Measurements from ENCODE around the gene FCER2. TPM values are rescaled to one million over a fixed set of nuclear protein-coding genes. Genes with fewer than 3 reads are reported as not detected.
A peak's percentile ranks its signal among the peaks of the same experiment; 100 is the strongest.

FCER2 gene
- total and polyA plus RNA-seq, 4 donors, result 0.27 to 0.59 (median 0.50) TPM; not detected in 1

DNA sequence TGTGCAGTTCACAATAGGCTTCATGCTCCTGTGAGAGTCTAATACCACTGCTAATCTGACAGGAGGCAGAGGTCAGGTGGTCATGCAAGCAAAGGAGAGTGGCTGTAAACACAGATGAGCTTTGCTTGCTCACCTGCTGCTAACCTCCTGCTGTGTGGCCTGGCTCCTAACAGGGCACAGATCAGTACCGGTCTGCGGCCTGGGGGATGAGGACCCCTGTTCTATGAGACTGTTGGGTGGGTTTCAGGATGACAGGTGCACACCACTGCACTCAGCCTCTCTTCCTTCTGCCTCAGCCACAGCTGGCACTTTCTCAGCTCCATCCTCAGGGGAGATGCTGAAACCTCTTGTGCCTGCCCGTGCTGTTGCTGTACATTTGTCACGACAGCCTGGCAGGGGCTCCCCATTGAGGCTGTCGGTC, 20.3 kb upstream of the FCER2 start:
- Histone ChIP-seq H3K27ac (ENCODE audit: low read depth, low read length) (no peak overlapping the region), H3K36me3 (ENCODE audit: control insufficient read depth, insufficient read depth, low read length) (no peaks in the 10 kb centered on the region), H3K4me1 (ENCODE audit: control insufficient read depth, insufficient read depth, low read length) (no peaks in the 10 kb centered on the region), H3K4me3 (ENCODE audit: low read depth, low read length) (no peak overlapping the region), H3K9me3 (ENCODE audit: control insufficient read depth, insufficient read depth, low read length) (no peaks in the 10 kb centered on the region), H3K27me3 (ENCODE audit: control insufficient read depth, insufficient read depth, low read length) (no peaks in the 10 kb centered on the region)
- no peak for DNase-seq (ENCODE audit: low read depth in 4 of 6, low spot score in 6 of 6)
- 40% methylated on average over 3 of the region's 5 CpGs for WGBS (ENCODE audit: insufficient coverage)

DNA sequence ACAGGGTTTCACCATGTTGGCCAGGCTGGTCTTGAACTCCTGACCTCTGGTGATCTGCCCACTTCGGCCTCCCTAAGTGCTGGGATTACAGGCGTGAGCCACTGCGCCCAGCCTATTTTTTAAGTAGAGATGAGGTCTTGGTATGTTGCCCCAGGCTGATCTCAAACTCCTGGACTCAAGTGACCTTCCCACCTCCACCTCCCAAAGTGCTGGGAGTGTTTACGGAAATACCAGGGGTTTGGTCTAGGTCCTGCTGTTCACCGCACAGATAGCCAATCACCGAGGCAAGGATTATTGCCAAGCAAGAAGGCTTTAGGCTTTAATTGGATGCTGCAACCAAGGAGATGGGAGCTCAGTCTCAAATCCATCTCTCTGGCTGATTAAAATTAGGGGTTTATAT, 18.4 kb upstream of the FCER2 start:
- DNase-seq (ENCODE audit: low read depth in 4 of 6, low spot score in 6 of 6), result peak in 1 of 6 donors; percentile 2
- Histone ChIP-seq H3K36me3 (ENCODE audit: control insufficient read depth, insufficient read depth, low read length) (no peaks in the 10 kb centered on the region), H3K27ac (ENCODE audit: low read depth, low read length) (no peak overlapping the region), H3K4me3 (ENCODE audit: low read depth, low read length) (no peak overlapping the region), H3K9me3 (ENCODE audit: control insufficient read depth, insufficient read depth, low read length) (no peaks in the 10 kb centered on the region), H3K27me3 (ENCODE audit: control insufficient read depth, insufficient read depth, low read length) (no peaks in the 10 kb centered on the region), H3K4me1 (ENCODE audit: control insufficient read depth, insufficient read depth, low read length) (no peaks in the 10 kb centered on the region)
- 83% methylated on average over 2 of the region's 6 CpGs for WGBS (ENCODE audit: insufficient coverage)

DNA sequence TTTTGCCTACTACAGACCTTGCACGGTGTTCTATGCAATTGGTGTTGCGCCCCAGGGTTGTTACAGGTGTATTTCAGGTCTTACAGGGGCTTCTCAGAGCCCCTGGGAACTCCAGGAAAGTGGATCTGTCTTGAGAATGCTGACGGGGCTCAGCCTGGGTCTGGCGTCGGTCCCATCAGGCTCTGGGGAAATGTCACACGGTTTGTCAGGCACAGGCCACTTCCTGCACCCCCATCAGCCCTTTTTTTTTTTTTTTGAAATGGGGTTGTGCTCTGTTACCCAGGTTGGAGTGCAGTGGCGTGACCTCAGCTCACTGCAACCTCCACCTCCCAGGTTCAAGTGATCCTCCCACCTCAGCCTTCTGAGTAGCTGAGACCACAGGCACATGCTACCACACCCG, 16.7 kb upstream of the FCER2 start:
- Histone ChIP-seq H3K27ac (ENCODE audit: low read depth, low read length) (no peak overlapping the region), H3K4me3 (ENCODE audit: low read depth, low read length) (no peak overlapping the region), H3K36me3 (ENCODE audit: control insufficient read depth, insufficient read depth, low read length) (no peaks in the 10 kb centered on the region), H3K4me1 (ENCODE audit: control insufficient read depth, insufficient read depth, low read length) (no peaks in the 10 kb centered on the region), H3K9me3 (ENCODE audit: control insufficient read depth, insufficient read depth, low read length) (no peaks in the 10 kb centered on the region), H3K27me3 (ENCODE audit: control insufficient read depth, insufficient read depth, low read length) (no peaks in the 10 kb centered on the region)
- WGBS (ENCODE audit: insufficient coverage), result 67% methylated on average over 2 of the region's 8 CpGs
- DNase-seq (ENCODE audit: low read depth in 4 of 6, low spot score in 6 of 6), result no peak

DNA sequence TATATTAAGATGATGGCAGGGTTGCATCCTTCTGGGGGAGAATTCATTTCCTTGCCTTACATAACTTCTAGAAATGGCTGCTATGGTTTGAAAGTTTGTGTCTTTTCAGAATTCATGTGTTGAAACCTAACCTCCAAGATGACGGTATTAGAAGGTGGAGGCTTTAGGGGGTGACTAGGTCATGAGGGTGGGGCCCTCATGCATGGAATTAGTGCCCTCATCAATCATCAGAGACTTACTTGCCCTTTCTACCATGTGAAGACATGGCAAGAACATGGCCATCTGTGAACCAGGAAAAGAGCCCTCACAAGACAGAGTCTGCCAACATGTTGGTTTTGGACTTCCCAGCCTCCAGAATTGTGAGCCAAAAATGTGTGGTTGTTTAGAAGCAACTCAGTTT, 14.8 kb upstream of the FCER2 start:
- no peaks in the 10 kb centered on the region for H3K36me3 ChIP-seq (ENCODE audit: control insufficient read depth, insufficient read depth, low read length)
- H3K4me1 ChIP-seq (ENCODE audit: control insufficient read depth, insufficient read depth, low read length), result no peaks in the 10 kb centered on the region
- H3K9me3 ChIP-seq (ENCODE audit: control insufficient read depth, insufficient read depth, low read length), result no peaks in the 10 kb centered on the region
- WGBS (ENCODE audit: insufficient coverage), result no CpG with 5 or more reads among the region's 1 CpG
- no peak overlapping the region for H3K4me3 ChIP-seq (ENCODE audit: low read depth, low read length)
- DNase-seq (ENCODE audit: low read depth in 4 of 6, low spot score in 6 of 6), result no peak
- H3K27ac ChIP-seq (ENCODE audit: low read depth, low read length), result no peak overlapping the region
- H3K27me3 ChIP-seq (ENCODE audit: control insufficient read depth, insufficient read depth, low read length), result no peaks in the 10 kb centered on the region

DNA sequence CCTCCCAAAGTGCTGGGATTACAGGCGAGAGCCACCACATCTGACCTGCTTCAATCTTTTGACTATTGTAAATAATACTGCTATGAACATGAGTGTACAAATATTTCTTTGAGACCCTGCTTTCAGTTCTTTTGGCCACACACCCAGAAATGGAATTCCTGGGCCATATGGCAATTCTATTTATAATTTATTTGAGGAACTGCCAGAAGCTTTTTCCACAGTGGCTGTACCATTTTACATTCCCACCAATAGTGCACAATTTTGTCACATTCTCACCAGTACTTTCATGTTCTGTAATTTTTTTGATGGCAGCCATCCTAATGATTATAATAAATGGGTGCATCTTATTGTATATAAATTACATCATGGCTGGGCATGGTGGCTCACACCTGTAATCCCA, 13.7 kb upstream of the FCER2 start:
- no peaks in the 10 kb centered on the region for H3K4me1 ChIP-seq (ENCODE audit: control insufficient read depth, insufficient read depth, low read length)
- peak in 1 of 6 donors; percentile 44 for DNase-seq (ENCODE audit: low read depth in 4 of 6, low spot score in 6 of 6)
- H3K4me3 ChIP-seq (ENCODE audit: low read depth, low read length), result no peak overlapping the region
- H3K9me3 ChIP-seq (ENCODE audit: control insufficient read depth, insufficient read depth, low read length), result no peaks in the 10 kb centered on the region
- H3K27me3 ChIP-seq (ENCODE audit: control insufficient read depth, insufficient read depth, low read length), result no peaks in the 10 kb centered on the region
- no peak overlapping the region for H3K27ac ChIP-seq (ENCODE audit: low read depth, low read length)
- no peaks in the 10 kb centered on the region for H3K36me3 ChIP-seq (ENCODE audit: control insufficient read depth, insufficient read depth, low read length)
- no CpG with 5 or more reads among the region's 1 CpG for WGBS (ENCODE audit: insufficient coverage)

DNA sequence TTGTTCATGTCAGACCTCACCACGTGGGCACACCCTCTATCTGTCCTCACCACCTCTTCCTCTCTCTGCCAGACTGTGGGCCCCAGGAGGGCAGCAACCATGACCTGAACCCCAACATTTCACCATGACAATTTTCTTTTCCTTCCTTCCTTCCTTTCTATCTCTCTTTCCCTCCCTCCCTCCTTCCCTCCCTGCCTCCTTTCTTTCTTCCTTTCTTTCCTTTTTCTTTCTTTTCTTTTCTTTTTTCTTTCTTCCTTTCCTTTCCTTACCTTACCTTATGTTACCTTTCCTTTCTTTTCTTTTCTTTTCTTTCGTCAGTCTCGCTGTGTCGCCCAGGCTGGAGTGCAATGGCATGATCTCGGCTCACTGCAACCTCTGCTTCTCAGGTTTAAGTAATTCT, 8.7 kb upstream of the FCER2 start:
- 86% methylated on average over 5 of the region's 5 CpGs for WGBS (ENCODE audit: insufficient coverage)
- Histone ChIP-seq H3K27ac (ENCODE audit: low read depth, low read length) (no peak overlapping the region), H3K4me3 (ENCODE audit: low read depth, low read length) (no peak overlapping the region), H3K4me1 (ENCODE audit: control insufficient read depth, insufficient read depth, low read length) (no peaks in the 10 kb centered on the region), H3K36me3 (ENCODE audit: control insufficient read depth, insufficient read depth, low read length) (no peaks in the 10 kb centered on the region), H3K27me3 (ENCODE audit: control insufficient read depth, insufficient read depth, low read length) (no peaks in the 10 kb centered on the region), H3K9me3 (ENCODE audit: control insufficient read depth, insufficient read depth, low read length) (no peaks in the 10 kb centered on the region)
- no peak for DNase-seq (ENCODE audit: low read depth in 4 of 6, low spot score in 6 of 6)

DNA sequence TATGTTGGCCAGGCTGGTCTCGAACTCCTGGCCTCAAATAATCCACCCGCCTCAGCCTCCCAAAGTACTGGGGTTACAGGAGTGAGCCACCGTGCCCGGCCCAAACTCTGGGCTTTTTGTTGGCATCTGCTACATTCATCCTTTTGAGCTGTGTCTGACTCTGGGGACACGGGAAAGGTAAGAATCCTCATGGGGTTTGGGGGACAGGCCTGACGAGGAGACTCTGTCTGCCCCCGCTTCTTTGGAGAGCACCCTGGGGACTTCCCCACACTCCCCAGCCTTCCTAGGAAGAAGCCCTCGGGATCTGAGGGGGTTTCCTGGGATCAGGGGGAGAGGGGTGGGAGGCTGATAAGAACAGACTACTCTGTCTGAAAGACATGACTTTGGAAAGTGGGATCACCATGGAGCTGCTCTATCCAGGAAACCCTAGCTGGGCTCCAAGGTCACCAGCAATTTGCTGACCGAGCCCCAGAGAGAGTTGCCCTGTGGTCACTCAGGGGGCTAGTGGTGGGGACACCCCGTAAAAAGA, 8.1 kb upstream of the FCER2 start:
- H3K36me3 ChIP-seq (ENCODE audit: control insufficient read depth, insufficient read depth, low read length), result no peaks in the 10 kb centered on the region
- no peaks in the 10 kb centered on the region for H3K4me1 ChIP-seq (ENCODE audit: control insufficient read depth, insufficient read depth, low read length)
- H3K27me3 ChIP-seq (ENCODE audit: control insufficient read depth, insufficient read depth, low read length), result no peaks in the 10 kb centered on the region
- H3K27ac ChIP-seq (ENCODE audit: low read depth, low read length), result no peak overlapping the region
- H3K9me3 ChIP-seq (ENCODE audit: control insufficient read depth, insufficient read depth, low read length), result no peaks in the 10 kb centered on the region
- no peak overlapping the region for H3K4me3 ChIP-seq (ENCODE audit: low read depth, low read length)
- DNase-seq (ENCODE audit: low read depth in 4 of 6, low spot score in 6 of 6), result no peak
- WGBS (ENCODE audit: insufficient coverage), result 73% methylated on average over 6 of the region's 10 CpGs

DNA sequence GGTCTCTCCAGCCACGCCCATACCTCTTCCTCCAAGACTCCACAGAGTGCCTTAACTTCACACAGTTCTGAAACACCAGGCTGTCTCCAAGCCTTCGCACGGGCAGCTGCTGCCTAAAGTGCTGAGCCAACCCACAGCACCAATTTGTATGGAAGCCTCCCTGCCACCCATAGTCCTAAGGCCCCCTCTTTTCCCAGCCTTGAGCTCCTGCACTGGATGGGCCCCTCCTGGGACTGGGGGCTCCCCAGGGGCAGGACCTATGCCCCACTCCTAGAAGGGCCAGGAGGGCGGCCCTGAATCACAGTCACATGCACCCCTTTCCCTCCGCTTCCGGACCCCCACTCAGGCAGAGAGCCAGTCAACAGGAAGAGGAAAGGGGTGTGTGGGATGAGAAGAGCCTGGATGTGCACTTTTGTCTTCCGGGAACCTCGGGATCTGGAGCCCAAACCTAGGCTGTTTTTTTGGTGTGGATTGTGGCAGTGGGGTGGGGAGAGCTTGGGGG, 5.1 kb upstream of the FCER2 start:
- Histone ChIP-seq H3K27ac (ENCODE audit: low read depth, low read length) (no peak overlapping the region), H3K27me3 (ENCODE audit: control insufficient read depth, insufficient read depth, low read length) (no peaks in the 10 kb centered on the region), H3K4me3 (ENCODE audit: low read depth, low read length) (no peak overlapping the region), H3K9me3 (ENCODE audit: control insufficient read depth, insufficient read depth, low read length) (no peaks in the 10 kb centered on the region), H3K36me3 (ENCODE audit: control insufficient read depth, insufficient read depth, low read length) (no peaks in the 10 kb centered on the region), H3K4me1 (ENCODE audit: control insufficient read depth, insufficient read depth, low read length) (no peaks in the 10 kb centered on the region)
- no peak for DNase-seq (ENCODE audit: low read depth in 4 of 6, low spot score in 6 of 6)
- 63% methylated on average over 4 of the region's 8 CpGs for WGBS (ENCODE audit: insufficient coverage)

DNA sequence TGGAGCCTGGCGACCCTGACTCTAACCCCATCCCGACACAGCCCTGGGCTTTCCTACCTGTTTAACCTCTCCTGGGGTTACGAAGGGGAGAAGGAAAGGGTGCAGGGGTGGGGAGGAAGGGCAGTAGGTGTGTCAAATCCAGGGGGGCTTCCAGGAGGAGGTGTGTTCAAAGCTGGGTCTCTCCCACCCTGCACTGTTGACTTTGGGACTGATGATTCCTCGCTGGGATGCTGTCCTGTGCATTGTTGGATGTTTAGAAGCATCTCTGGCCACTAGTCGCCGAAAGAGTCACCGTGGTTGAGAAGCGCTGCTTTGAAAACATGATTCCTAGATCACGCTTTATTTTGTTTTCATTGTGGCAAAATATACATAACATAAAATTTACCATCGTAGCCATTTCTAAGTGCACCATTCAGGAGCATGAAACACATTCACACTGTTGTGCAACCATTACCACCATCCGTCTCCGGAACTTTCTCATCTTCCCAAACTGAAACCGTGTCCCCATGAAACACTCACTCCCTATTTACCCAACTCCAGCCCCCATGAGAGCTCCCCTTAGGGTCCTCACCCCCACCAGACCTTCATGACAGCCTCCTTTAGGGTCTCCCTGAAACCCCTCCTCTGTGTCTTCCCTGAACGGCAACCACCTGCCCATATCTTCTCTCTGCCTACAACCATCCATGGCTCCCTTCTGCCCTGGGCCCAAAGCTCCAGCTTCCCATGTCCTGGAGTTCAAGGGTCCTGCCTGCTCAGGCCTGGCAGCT, 4.4 kb upstream of the FCER2 start:
- Histone ChIP-seq H3K27me3 (ENCODE audit: control insufficient read depth, insufficient read depth, low read length) (no peaks in the 10 kb centered on the region), H3K4me3 (ENCODE audit: low read depth, low read length) (no peak overlapping the region), H3K36me3 (ENCODE audit: control insufficient read depth, insufficient read depth, low read length) (no peaks in the 10 kb centered on the region), H3K4me1 (ENCODE audit: control insufficient read depth, insufficient read depth, low read length) (no peaks in the 10 kb centered on the region), H3K27ac (ENCODE audit: low read depth, low read length) (no peak overlapping the region), H3K9me3 (ENCODE audit: control insufficient read depth, insufficient read depth, low read length) (no peaks in the 10 kb centered on the region)
- WGBS (ENCODE audit: insufficient coverage), result 89% methylated on average over 11 of the region's 14 CpGs
- no peak for DNase-seq (ENCODE audit: low read depth in 4 of 6, low spot score in 6 of 6)

All from spinal cord (tissue), 10 donors.